Progenitor cell of endocrine pancreas (in vitro differentiated cells): ENCODE data around the gene ADRA2C. TPM values are rescaled to one million over a fixed set of nuclear protein-coding genes. Genes with fewer than 3 reads are reported as not detected.

Experiments
- DNase-seq: peaks from one replicate; pipeline ENCODE4 v3.0.0; 2021; ENCODE audit warnings: low spot score; ENCODE audit not compliant: unreplicated experiment
- H3K27ac Mint-ChIP-seq: 2 replicates; pipeline ENCODE4 v1.8.0; 2021; ENCODE audit warnings: mild to moderate bottlenecking, moderate library complexity, mixed read lengths
- H3K27me3 Mint-ChIP-seq: 2 replicates; pipeline ENCODE4 v1.8.0; 2021; ENCODE audit warnings: mixed read lengths
- H3K36me3 Mint-ChIP-seq: 2 replicates; pipeline ENCODE4 v1.8.0; 2022; ENCODE audit warnings: mixed read lengths; ENCODE audit not compliant: insufficient read depth
- H3K4me1 Mint-ChIP-seq: 2 replicates; pipeline ENCODE4 v1.8.0; 2021; ENCODE audit warnings: low read depth, mixed read lengths
- H3K4me3 Mint-ChIP-seq: 2 replicates; pipeline ENCODE4 v1.8.0; 2021; ENCODE audit warnings: low read depth, mild to moderate bottlenecking, moderate library complexity, mixed read lengths
- H3K9me3 Mint-ChIP-seq: 2 replicates; pipeline ENCODE4 v1.8.0; 2021; ENCODE audit warnings: low read depth, mixed read lengths
- CTCF ChIP-seq: fragments of 200-600 bp; sonication (generic); IDR thresholded peaks from one replicate; pipeline ENCODE4 v1.5.0; 2021; ENCODE audit warnings: antibody characterized with exemption, mild to moderate bottlenecking; ENCODE audit not compliant: unreplicated experiment
- total RNA-seq: library from RNA; stranded (reverse); gene quantifications from 2 replicates; pipeline ENCODE4 v1.2.1, GENCODE V29; 2021

ADRA2C gene
- total RNA-seq, 1 donor from 2014 or later = 3.0 TPM

GRCh38 chr4:3771164-3771809, 5.1 kb downstream of the ADRA2C start:
- DNase-seq = no peak
- no peaks in the 10 kb centered on the region for H3K36me3 Mint-ChIP-seq
- TF ChIP-seq CTCF = no peak
- no peak overlapping the region for H3K4me3 Mint-ChIP-seq
- H3K4me1 Mint-ChIP-seq = peaks cover 4% of the 10 kb centered on the region
- H3K9me3 Mint-ChIP-seq = no peaks in the 10 kb centered on the region
- peaks cover 42% of the 10 kb centered on the region for H3K27me3 Mint-ChIP-seq
- no peak overlapping the region for H3K27ac Mint-ChIP-seq

GRCh38 chr4:3771939-3772495, 5.8 kb downstream of the ADRA2C start:
- H3K4me1 Mint-ChIP-seq = peaks cover 2% of the 10 kb centered on the region
- no peak for DNase-seq
- no peak overlapping the region for H3K27ac Mint-ChIP-seq
- no peaks in the 10 kb centered on the region for H3K36me3 Mint-ChIP-seq
- no peak for TF ChIP-seq CTCF
- no peaks in the 10 kb centered on the region for H3K9me3 Mint-ChIP-seq
- no peak overlapping the region for H3K4me3 Mint-ChIP-seq
- peaks cover 38% of the 10 kb centered on the region for H3K27me3 Mint-ChIP-seq

- H3K9me3 Mint-ChIP-seq = no peaks in the 10 kb centered on the region
- peaks cover 41% of the 10 kb centered on the region for H3K27me3 Mint-ChIP-seq
- no peak overlapping the region for H3K27ac Mint-ChIP-seq
- H3K4me3 Mint-ChIP-seq = no peak overlapping the region
- H3K4me1 Mint-ChIP-seq = peaks cover 2% of the 10 kb centered on the region
- DNase-seq = no peak
- no peaks in the 10 kb centered on the region for H3K36me3 Mint-ChIP-seq
- no peak for TF ChIP-seq CTCF
Observed at GRCh38 chr4:3772632-3773031, 6.4 kb downstream of the ADRA2C start.

GRCh38 chr4:3773552-3774001, 7.4 kb downstream of the ADRA2C start:
- H3K36me3 Mint-ChIP-seq = no peaks in the 10 kb centered on the region
- H3K4me1 Mint-ChIP-seq = no peaks in the 10 kb centered on the region
- no peaks in the 10 kb centered on the region for H3K9me3 Mint-ChIP-seq
- no peak overlapping the region for H3K4me3 Mint-ChIP-seq
- peaks cover 40% of the 10 kb centered on the region for H3K27me3 Mint-ChIP-seq
- no peak overlapping the region for H3K27ac Mint-ChIP-seq
- TF ChIP-seq CTCF = no peak
- no peak for DNase-seq

GRCh38 chr4:3774253-3774883, 8.2 kb downstream of the ADRA2C start:
- no peak for TF ChIP-seq CTCF
- DNase-seq = no peak
- Mint-ChIP-seq H3K9me3 (no peaks in the 10 kb centered on the region), H3K4me3 (no peak overlapping the region), H3K27ac (no peak overlapping the region), H3K27me3 (peaks cover 36% of the 10 kb centered on the region), H3K4me1 (no peaks in the 10 kb centered on the region), H3K36me3 (no peaks in the 10 kb centered on the region)
